Colonic mucosa (tissue), 4 donors: Measurements from ENCODE around the gene IFITM10. TPM values are rescaled to one million over a fixed set of nuclear protein-coding genes. Genes with fewer than 3 reads are reported as not detected.

Experiments used
- DNase-seq: peaks from one replicate; pipeline ENCODE4 v3.0.0-alpha.2; 2020
- H3K27ac ChIP-seq: fragments of 200-600 bp; one replicate; pipeline ENCODE4 v1.8.0; 2021
- H3K27me3 ChIP-seq: fragments of 200-600 bp; one replicate; pipeline ENCODE4 v1.8.0; 2021
- H3K36me3 ChIP-seq: fragments of 200-600 bp; one replicate; pipeline ENCODE4 v1.8.0; 2021
- H3K4me1 ChIP-seq: fragments of 200-600 bp; one replicate; pipeline ENCODE4 v1.8.0; 2021; ENCODE audit warnings: mild to moderate bottlenecking
- H3K4me3 ChIP-seq: fragments of 200-600 bp; one replicate; pipeline ENCODE4 v1.8.0; 2021
- H3K9ac ChIP-seq, 2 donors: one replicate each; pipeline ENCODE4 v1.7.0; 2013; ENCODE audit warnings: control low read depth in 2 of 2, low read depth in 2 of 2, low read length in 2 of 2
- H3K9me3 ChIP-seq: fragments of 200-600 bp; one replicate; pipeline ENCODE4 v1.8.0; 2021
- CTCF ChIP-seq: fragments of 200-600 bp; IDR thresholded peaks from one replicate; pipeline ENCODE4 v1.8.0; 2022; ENCODE audit warnings: antibody characterized with exemption, mild to moderate bottlenecking
- intact Hi-C: fragments of 100-400 bp; cut with DNase I; formaldehyde crosslinking; loops from one replicate; pipeline ENCODE4 v1.14.1; 2022
- total RNA-seq, 2 donors: library from RNA; stranded (reverse); fragmentation: NEBNext Ultra II Directional in 1 of 2; extraction: Animal tissue kit (Norgen Biotek cat#: 25700) in 1 of 2; gene quantifications; one replicate each; pipeline ENCODE4 v1.2.1, GENCODE V29; 2021
- donor health status: healthy.
- donor health status: DM: no; HTN: no; CAD: no.
- donor health status: DM: no; HTN: no; CAD: no.

The IFITM10 gene
- total RNA-seq, 2 donors from 2014 or later: 0.42 to 1.1 TPM

GRCh38 chr11:1749395-1750351 lies 722 bp downstream of the IFITM10 start:
- no peak overlapping the region for H3K27ac ChIP-seq
- peak overlapping the region in 1 of 2 donors; percentile 12 for H3K9ac ChIP-seq
- intact Hi-C loops: no loop called here
- no peak for DNase-seq
- no peaks in the 10 kb centered on the region for H3K4me1 ChIP-seq
- TF ChIP-seq CTCF: no peak
- no peak overlapping the region for H3K4me3 ChIP-seq
- no peaks in the 10 kb centered on the region for H3K9me3 ChIP-seq
- peaks cover 14% of the 10 kb centered on the region for H3K27me3 ChIP-seq
- H3K36me3 ChIP-seq: no peaks in the 10 kb centered on the region

- Histone ChIP-seq H3K4me3 (no peak overlapping the region), H3K36me3 (no peaks in the 10 kb centered on the region), H3K27ac (no peak overlapping the region), H3K9ac (peak overlapping the region in 1 of 2 donors; percentile 12), H3K4me1 (no peaks in the 10 kb centered on the region), H3K27me3 (peaks cover 14% of the 10 kb centered on the region), H3K9me3 (no peaks in the 10 kb centered on the region)
- intact Hi-C loops: no loop called here
- DNase-seq: no peak
- no peak for TF ChIP-seq CTCF
These were observed 1.6 kb downstream of the IFITM10 start for GRCh38 chr11:1748636-1749394.

GRCh38 chr11:1747753-1748635 lies 2.4 kb downstream of the IFITM10 start:
- Histone ChIP-seq H3K36me3 (no peaks in the 10 kb centered on the region), H3K9ac (peak overlapping the region in 1 of 2 donors; percentile 12), H3K27ac (no peak overlapping the region), H3K4me1 (no peaks in the 10 kb centered on the region), H3K9me3 (no peaks in the 10 kb centered on the region), H3K4me3 (no peak overlapping the region), H3K27me3 (peaks cover 14% of the 10 kb centered on the region)
- intact Hi-C loops: no loop called here
- no peak for DNase-seq
- no peak for TF ChIP-seq CTCF

GRCh38 chr11:1746956-1747752 lies 3.2 kb downstream of the IFITM10 start:
- Histone ChIP-seq H3K36me3 (no peaks in the 10 kb centered on the region), H3K27ac (no peak overlapping the region), H3K4me1 (no peaks in the 10 kb centered on the region), H3K9me3 (no peaks in the 10 kb centered on the region), H3K27me3 (peaks cover 14% of the 10 kb centered on the region), H3K9ac (no peak overlapping the region), H3K4me3 (no peak overlapping the region)
- intact Hi-C loops: no loop called here
- DNase-seq: no peak
- no peak for TF ChIP-seq CTCF
